Loucy (cell line): Measurements from ENCODE around the gene CNOT3.

Source experiments
- H2AFZ ChIP-seq: fragments of 200-600 bp; sonication (generic); 2 replicates; pipeline ENCODE4 v1.6.0; 2016; ENCODE audit warnings: antibody characterized with exemption, mild to moderate bottlenecking, low read length, moderate library complexity
- H3F3A ChIP-seq: fragments of 200-600 bp; 2 replicates; pipeline ENCODE4 v1.6.0; 2016; ENCODE audit warnings: antibody characterized with exemption, low read depth, mild to moderate bottlenecking
- H3K27me3 ChIP-seq: fragments of 200-600 bp; sonication (generic); 2 replicates; pipeline ENCODE4 v1.6.1; 2014; ENCODE audit warnings: low read length, mild to moderate bottlenecking; ENCODE audit not compliant: insufficient read depth, poor library complexity, severe bottlenecking
- H3K36me3 ChIP-seq: fragments of 200-600 bp; sonication (generic); 2 replicates; pipeline ENCODE4 v1.6.1; 2016; ENCODE audit warnings: low read length; ENCODE audit not compliant: insufficient read depth
- H3K4me1 ChIP-seq: fragments of 200-600 bp; sonication (generic); 2 replicates; pipeline ENCODE4 v1.5.1; 2014; ENCODE audit warnings: low read length, mild to moderate bottlenecking; ENCODE audit not compliant: insufficient read depth, poor library complexity, severe bottlenecking
- H3K4me2 ChIP-seq: fragments of 200-600 bp; sonication (generic); 2 replicates; pipeline ENCODE4 v1.6.0; 2014; ENCODE audit warnings: antibody characterized with exemption, low read length, low read depth, mild to moderate bottlenecking; ENCODE audit not compliant: poor library complexity, severe bottlenecking
- H3K4me3 ChIP-seq: fragments of 200-600 bp; sonication (generic); 2 replicates; pipeline ENCODE4 v1.5.1; 2014; ENCODE audit warnings: low read length, mild to moderate bottlenecking, mixed read lengths; ENCODE audit not compliant: poor library complexity, severe bottlenecking
- H3K79me2 ChIP-seq: fragments of 200-600 bp; sonication (generic); 2 replicates; pipeline ENCODE4 v1.6.1; 2014; ENCODE audit warnings: low read length; ENCODE audit not compliant: insufficient read depth
- H3K9ac ChIP-seq: fragments of 200-600 bp; sonication (generic); 2 replicates; pipeline ENCODE4 v1.6.0; 2014; ENCODE audit warnings: mild to moderate bottlenecking, low read depth, low read length, moderate library complexity; ENCODE audit not compliant: poor library complexity, severe bottlenecking
- H3K9me2 ChIP-seq: fragments of 200-600 bp; sonication (generic); replicated peaks from 2 replicates; pipeline ENCODE4 v1.6.1; 2016; ENCODE audit warnings: low read depth, low read length, mixed read lengths
- H3K9me3 ChIP-seq: fragments of 200-600 bp; sonication (generic); 2 replicates; pipeline ENCODE4 v1.6.1; 2014; ENCODE audit warnings: mild to moderate bottlenecking, antibody characterized with exemption, low read length, low read depth; ENCODE audit not compliant: insufficient read depth
- H4K20me1 ChIP-seq: fragments of 200-600 bp; sonication (generic); 2 replicates; pipeline ENCODE4 v1.6.0; 2014; ENCODE audit warnings: antibody characterized with exemption, low read length, mild to moderate bottlenecking; ENCODE audit not compliant: insufficient read depth, poor library complexity, severe bottlenecking
- CTCF ChIP-seq: fragments of 200-600 bp; sonication (generic); conservative IDR thresholded peaks from 2 replicates; pipeline ENCODE4 v1.5.1; 2014; ENCODE audit warnings: mild to moderate bottlenecking, antibody characterized with exemption, low read length
- EZH2phosphoT487 ChIP-seq: fragments of 200-600 bp; IDR thresholded peaks from 2 replicates; pipeline ENCODE4 v1.6.1; 2018; ENCODE audit warnings: antibody characterized with exemption, mild to moderate bottlenecking, moderate library complexity, borderline replicate concordance

CNOT3 gene

GRCh38 chr19:54159352-54160181 is 22.0 kb downstream of the CNOT3 start, which contains the start of gene LENG1:
LENG1 (minus strand) TSS chr19:54159721; CDS start chr19:54159695, 26 bp downstream.
- peak within 1 kb of the TSS; percentile 95 for H2AFZ ChIP-seq

GRCh38 chr19:54160182-54160811 is 22.7 kb downstream of the CNOT3 start:
- Histone ChIP-seq H3K4me2 (peak overlapping the region; percentile 95), H3F3A (no peaks in the 10 kb centered on the region), H3K79me2 (peaks cover 39% of the 10 kb centered on the region), H3K27me3 (no peaks in the 10 kb centered on the region), H2AFZ (peak overlapping the region; percentile 95), H3K4me3 (peak overlapping the region; percentile 87), H3K36me3 (peaks cover 16% of the 10 kb centered on the region; the same call in 1 of the 2 replicates), H3K4me1 (peaks cover 21% of the 10 kb centered on the region), H3K9me3 (no peaks in the 10 kb centered on the region), H3K9me2 (no peaks in the 10 kb centered on the region), H3K9ac (peak overlapping the region; percentile 86), H4K20me1 (peaks cover 12% of the 10 kb centered on the region)
- TF ChIP-seq CTCF (no peak), EZH2phosphoT487 (no peak)

More at GRCh38 chr19:54159352-54160181, 22.0 kb downstream of the CNOT3 start, which contains the start of gene LENG1:
- peaks cover 12% of the 10 kb centered on the region for H4K20me1 ChIP-seq
- H3K9ac ChIP-seq = peak within 1 kb of the TSS; percentile 86
- TF ChIP-seq CTCF (peak; percentile 41), EZH2phosphoT487 (no peak)
- peak within 1 kb of the TSS; percentile 87 for H3K4me3 ChIP-seq
- no peaks in the 10 kb centered on the region for H3K9me2 ChIP-seq
- no peaks in the 10 kb centered on the region for H3K9me3 ChIP-seq
- H3K4me2 ChIP-seq = peak within 1 kb of the TSS; percentile 95
- peaks cover 39% of the 10 kb centered on the region for H3K79me2 ChIP-seq
- H3K36me3 ChIP-seq = peaks cover 23% of the 10 kb centered on the region; the same call in 1 of the 2 replicates
- H3K4me1 ChIP-seq = peaks cover 21% of the 10 kb centered on the region
- H3F3A ChIP-seq = peaks cover 5% of the 10 kb centered on the region; the same call in 1 of the 2 replicates
- H3K27me3 ChIP-seq = no peaks in the 10 kb centered on the region

GRCh38 chr19:54160854-54161253 is 23.3 kb downstream of the CNOT3 start:
- no peak for TF ChIP-seq EZH2phosphoT487
- TF ChIP-seq CTCF = no peak
- Histone ChIP-seq H3K9me3 (no peaks in the 10 kb centered on the region), H4K20me1 (peaks cover 12% of the 10 kb centered on the region), H3K36me3 (peaks cover 11% of the 10 kb centered on the region; the same call in 1 of the 2 replicates), H3K9me2 (no peaks in the 10 kb centered on the region), H3K9ac (peak overlapping the region; percentile 86), H3K4me1 (peaks cover 21% of the 10 kb centered on the region), H3K4me3 (peak overlapping the region; percentile 87), H3K27me3 (no peaks in the 10 kb centered on the region), H3K79me2 (peaks cover 39% of the 10 kb centered on the region), H3K4me2 (peak overlapping the region; percentile 95), H3F3A (no peaks in the 10 kb centered on the region), H2AFZ (no peak overlapping the region)
